Pancreas (tissue), 10 donors: ENCODE results near the gene SLCO1A2. TPM values are rescaled to one million over a fixed set of nuclear protein-coding genes. Genes with fewer than 3 reads are reported as not detected.
A peak's percentile ranks its signal among the peaks of the same experiment; 100 is the strongest.

Experiments
- ATAC-seq, 4 donors: fragments of 200-7000 bp; cut with Tn5 transposase; one replicate each; pipeline versions ENCODE4 v1.8.0 to v1.9.1; 2020; ENCODE audit warnings: mild to moderate bottlenecking in 4 of 4, moderate library complexity in 4 of 4
- DNase-seq, 6 donors: peaks; one replicate each; pipeline ENCODE4 v3.0.0-alpha.2; 2020
- FAIRE-seq: peaks from 2 replicates; lab custom pipeline; 2012; peaks lifted over from hg19 to GRCh38; lab: Jason Lieb, UNC
- H3K27ac ChIP-seq, 4 donors: fragments of 200-600 bp; sonication (generic); 1 replicate in 3 of 4; 2 replicates in 1 of 4; pipeline versions ENCODE4 v1.5.0 to v1.8.0; 2020
- H3K27me3 ChIP-seq, 4 donors: fragments of 200-600 bp; one replicate each; pipeline ENCODE4 v1.8.0; 2021
- H3K36me3 ChIP-seq, 3 donors: fragments of 200-600 bp; sonication (generic) in 1 of 3; one replicate each; pipeline versions ENCODE4 v1.5.0 to v1.8.0; 2020 to 2021
- H3K4me1 ChIP-seq, 3 donors: fragments of 200-600 bp; one replicate each; pipeline ENCODE4 v1.8.0; 2021
- H3K4me3 ChIP-seq, 4 donors: fragments of 200-600 bp; sonication (generic) in 2 of 4; one replicate each; pipeline versions ENCODE4 v1.5.0 to v1.8.0; 2020 to 2021
- H3K9me3 ChIP-seq, 4 donors: fragments of 200-600 bp; one replicate each; pipeline ENCODE4 v1.8.0; 2021
- WGBS, 2 donors: extraction: QIAGEN DNeasy Blood & Tissue Kit; methylation state at CpG; one replicate each; pipeline ENCODE4 v1.1.7; 2013; 5-methylcytosine and 5-hydroxymethylcytosine counted together
- intact Hi-C, 3 donors: fragments of 100-400 bp; cut with DNase I; formaldehyde crosslinking; loops; one replicate each; pipeline versions ENCODE4 v1.11.1 to v1.14.2; 2022
- polyA plus RNA-seq, 2 donors: library from polyadenylated mRNA; stranded (reverse); fragments of 200-250 nt; gene quantifications; one replicate each; pipeline ENCODE4 v1.2.3, GENCODE V29; 2013
- total RNA-seq, 6 donors: library from RNA; stranded (reverse); fragmentation: NEBNext Ultra II Directional in 4 of 6; extraction: Animal tissue kit (Norgen Biotek cat#: 25700) in 4 of 6; gene quantifications; one replicate each; pipeline versions ENCODE4 v1.2.1 to v1.2.4, GENCODE V29; 2021 to 2023
- TF ChIP-seq, protein P1 (sequence below), 4 donors: fragments of 200-600 bp; sonication (generic) in 3 of 4; IDR thresholded peaks; one replicate each; pipeline versions ENCODE4 v1.5.0 to v1.8.0; 2021; ENCODE audit warnings: antibody characterized with exemption in 4 of 4
- donor health status: healthy with polysubstance abuse.
- donor health status: DM: no; HTN: no; CAD: no; lungs with moderate emphysema.
- donor health status: DM: no; HTN: no; CAD: no.
- donor health status: control.
- donor health status: control.
- donor health status: Bipolar disorder and iron deficiency.
- donor health status: DM: yes; HTN: yes; CAD: no.
- donor health status: DM: no; HTN: no; CAD: no.
- donor health status: DM: no; HTN: no; CAD: no.
- donor health status: DM: yes; HTN: yes; CAD: no.

SLCO1A2 gene
- total and polyA plus RNA-seq, 8 donors: 0.04 to 0.34 (median 0.12) TPM; not detected in 2

DNA sequence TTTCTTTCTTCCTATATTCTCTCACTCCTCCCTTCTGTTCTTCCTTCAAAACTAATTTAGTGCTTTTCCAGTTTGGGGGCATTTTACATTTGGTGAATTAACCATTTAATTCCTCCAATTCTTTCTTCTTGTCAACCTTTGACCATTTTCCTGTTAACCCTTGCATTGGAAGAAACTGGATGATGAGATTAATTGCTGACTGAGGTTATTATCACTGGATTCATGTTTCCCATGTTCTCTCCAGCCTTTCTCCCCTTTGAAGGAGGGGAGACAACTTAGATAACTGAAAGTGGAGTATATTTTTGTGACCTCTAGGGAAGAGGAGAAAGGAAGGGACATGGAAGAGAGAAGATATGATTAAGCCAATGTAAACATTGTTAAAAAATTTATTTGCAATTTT lies 70.5 kb downstream of the SLCO1A2 start:
- intact Hi-C loops: no loop called here
- FAIRE-seq (no peak), ATAC-seq (no peak)

DNA sequence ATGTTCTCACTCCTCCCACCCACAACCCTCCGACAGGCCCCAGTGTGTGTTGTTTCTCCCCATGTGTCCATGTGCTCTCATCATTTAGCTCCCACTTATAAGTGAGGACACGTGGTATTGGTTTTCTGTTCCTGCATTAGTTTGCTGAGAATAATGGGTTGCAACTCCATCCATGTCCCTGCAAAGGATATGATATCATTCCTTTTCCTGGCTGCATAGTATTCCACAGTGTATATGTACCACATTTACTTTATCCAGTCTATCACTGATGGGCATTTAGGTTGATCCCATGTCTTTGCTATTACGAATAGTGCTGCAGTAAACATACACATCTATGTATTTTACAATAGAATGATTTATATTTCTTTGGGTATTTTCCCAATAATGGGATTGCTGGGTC lies 77.5 kb downstream of the SLCO1A2 start:
- Histone ChIP-seq H3K9me3 (no peaks in the 10 kb centered on the region), H3K36me3 (no peaks in the 10 kb centered on the region), H3K27ac (no peak overlapping the region), H3K27me3 (no peaks in the 10 kb centered on the region), H3K4me1 (no peaks in the 10 kb centered on the region), H3K4me3 (no peak overlapping the region)
- intact Hi-C loops: no loop called here
- TF ChIP-seq, protein P1, sequence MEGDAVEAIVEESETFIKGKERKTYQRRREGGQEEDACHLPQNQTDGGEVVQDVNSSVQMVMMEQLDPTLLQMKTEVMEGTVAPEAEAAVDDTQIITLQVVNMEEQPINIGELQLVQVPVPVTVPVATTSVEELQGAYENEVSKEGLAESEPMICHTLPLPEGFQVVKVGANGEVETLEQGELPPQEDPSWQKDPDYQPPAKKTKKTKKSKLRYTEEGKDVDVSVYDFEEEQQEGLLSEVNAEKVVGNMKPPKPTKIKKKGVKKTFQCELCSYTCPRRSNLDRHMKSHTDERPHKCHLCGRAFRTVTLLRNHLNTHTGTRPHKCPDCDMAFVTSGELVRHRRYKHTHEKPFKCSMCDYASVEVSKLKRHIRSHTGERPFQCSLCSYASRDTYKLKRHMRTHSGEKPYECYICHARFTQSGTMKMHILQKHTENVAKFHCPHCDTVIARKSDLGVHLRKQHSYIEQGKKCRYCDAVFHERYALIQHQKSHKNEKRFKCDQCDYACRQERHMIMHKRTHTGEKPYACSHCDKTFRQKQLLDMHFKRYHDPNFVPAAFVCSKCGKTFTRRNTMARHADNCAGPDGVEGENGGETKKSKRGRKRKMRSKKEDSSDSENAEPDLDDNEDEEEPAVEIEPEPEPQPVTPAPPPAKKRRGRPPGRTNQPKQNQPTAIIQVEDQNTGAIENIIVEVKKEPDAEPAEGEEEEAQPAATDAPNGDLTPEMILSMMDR (IDR thresholded peaks at IDR 0.05): no peak
- DNase-seq: no peak
- 50 to 54% methylated on average over 3 of the region's 3 CpGs for WGBS, 2 donors
- no peak for FAIRE-seq
- no peak for ATAC-seq

More for the DNA sequence above, 70.5 kb downstream of the SLCO1A2 start:
- H3K27ac ChIP-seq: no peak overlapping the region
- H3K27me3 ChIP-seq: no peaks in the 10 kb centered on the region
- TF ChIP-seq, protein P1 (IDR thresholded peaks at IDR 0.05): no peak
- H3K4me3 ChIP-seq: no peak overlapping the region
- H3K9me3 ChIP-seq: no peaks in the 10 kb centered on the region
- no peaks in the 10 kb centered on the region for H3K4me1 ChIP-seq
- no peaks in the 10 kb centered on the region for H3K36me3 ChIP-seq
- no peak for DNase-seq

DNA sequence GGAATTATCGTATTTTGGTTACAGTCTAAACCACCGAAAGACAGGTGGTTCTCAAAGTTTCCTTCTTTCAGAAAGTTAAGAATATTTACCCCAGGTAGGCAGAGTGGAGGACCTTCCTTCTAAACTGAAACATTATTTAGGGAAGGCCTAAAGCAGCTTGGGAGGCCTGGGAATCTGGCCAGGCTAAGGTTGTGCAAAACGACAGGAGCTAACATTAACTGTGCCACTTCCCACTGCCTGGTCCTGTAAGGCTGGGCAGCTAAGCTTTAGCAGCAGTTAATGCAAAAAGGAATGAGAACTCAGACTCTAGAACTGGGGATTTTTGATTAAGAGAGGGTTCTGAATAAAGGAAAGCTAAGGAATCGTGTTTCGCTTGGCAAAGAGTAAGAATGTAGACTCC lies 82.6 kb downstream of the SLCO1A2 start:
- Histone ChIP-seq H3K4me1 (no peaks in the 10 kb centered on the region), H3K27me3 (no peaks in the 10 kb centered on the region), H3K9me3 (no peaks in the 10 kb centered on the region), H3K36me3 (no peaks in the 10 kb centered on the region), H3K4me3 (no peak overlapping the region), H3K27ac (no peak overlapping the region)
- ATAC-seq (no peak), FAIRE-seq (no peak), DNase-seq (no peak)
- TF ChIP-seq, protein P1 (IDR thresholded peaks at IDR 0.05): no peak
- intact Hi-C loops: no loop called here
- 68 to 77% methylated on average over 5 of the region's 5 CpGs for WGBS, 2 donors

- Histone ChIP-seq H3K27ac (no peak overlapping the region), H3K4me3 (no peak overlapping the region), H3K9me3 (no peaks in the 10 kb centered on the region), H3K36me3 (no peaks in the 10 kb centered on the region), H3K27me3 (no peaks in the 10 kb centered on the region), H3K4me1 (no peaks in the 10 kb centered on the region)
- ATAC-seq (peak in 1 of 4 donors; percentile 33), DNase-seq (no peak), FAIRE-seq (no peak)
- WGBS, 2 donors: 51 to 53% methylated on average over 1 of the region's 1 CpG
- TF ChIP-seq, protein P1 (IDR thresholded peaks at IDR 0.05): no peak
- intact Hi-C loops: no loop called here
Observed at GRCh38 chr12:21248679-21249078, 86.0 kb downstream of the SLCO1A2 start.

DNA sequence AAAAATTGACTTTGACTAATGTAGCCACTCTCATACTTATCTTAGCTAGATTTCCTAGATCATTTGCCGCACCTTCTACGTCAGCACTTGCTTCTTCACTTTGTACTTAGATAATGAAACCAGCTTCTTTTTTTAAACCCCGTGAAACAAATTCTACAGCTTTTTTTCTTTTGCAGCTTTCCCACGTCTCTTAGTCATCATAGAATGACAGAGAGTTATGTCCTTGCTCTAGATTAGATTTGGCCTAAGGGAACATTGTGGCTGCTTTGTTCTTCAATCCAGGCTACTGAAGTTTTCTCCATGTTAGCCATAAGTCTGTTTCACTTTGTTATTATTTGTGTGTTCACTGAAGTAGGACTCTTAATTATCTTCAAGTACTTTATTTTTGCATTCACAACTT lies 94.9 kb downstream of the SLCO1A2 start:
- Histone ChIP-seq H3K4me3 (no peak overlapping the region), H3K9me3 (no peaks in the 10 kb centered on the region), H3K27me3 (no peaks in the 10 kb centered on the region), H3K4me1 (no peaks in the 10 kb centered on the region), H3K36me3 (no peaks in the 10 kb centered on the region), H3K27ac (no peak overlapping the region)
- TF ChIP-seq, protein P1 (IDR thresholded peaks at IDR 0.05): no peak
- WGBS, 2 donors: 57 to 58% methylated on average over 4 of the region's 4 CpGs
- DNase-seq (no peak), ATAC-seq (no peak), FAIRE-seq (no peak)
- intact Hi-C loops: no loop called here
